Measurements from ENCODE around the gene SEMA4F. TPM values are rescaled to one million over a fixed set of nuclear protein-coding genes. Genes with fewer than 3 reads are reported as not detected.

SEMA4F gene
- total RNA-seq, 1 experiment from 2014 or later, result 7.6 TPM

GRCh38 chr2:74675090-74675489, 21.0 kb downstream of the SEMA4F start:
- TF ChIP-seq, protein P1, sequence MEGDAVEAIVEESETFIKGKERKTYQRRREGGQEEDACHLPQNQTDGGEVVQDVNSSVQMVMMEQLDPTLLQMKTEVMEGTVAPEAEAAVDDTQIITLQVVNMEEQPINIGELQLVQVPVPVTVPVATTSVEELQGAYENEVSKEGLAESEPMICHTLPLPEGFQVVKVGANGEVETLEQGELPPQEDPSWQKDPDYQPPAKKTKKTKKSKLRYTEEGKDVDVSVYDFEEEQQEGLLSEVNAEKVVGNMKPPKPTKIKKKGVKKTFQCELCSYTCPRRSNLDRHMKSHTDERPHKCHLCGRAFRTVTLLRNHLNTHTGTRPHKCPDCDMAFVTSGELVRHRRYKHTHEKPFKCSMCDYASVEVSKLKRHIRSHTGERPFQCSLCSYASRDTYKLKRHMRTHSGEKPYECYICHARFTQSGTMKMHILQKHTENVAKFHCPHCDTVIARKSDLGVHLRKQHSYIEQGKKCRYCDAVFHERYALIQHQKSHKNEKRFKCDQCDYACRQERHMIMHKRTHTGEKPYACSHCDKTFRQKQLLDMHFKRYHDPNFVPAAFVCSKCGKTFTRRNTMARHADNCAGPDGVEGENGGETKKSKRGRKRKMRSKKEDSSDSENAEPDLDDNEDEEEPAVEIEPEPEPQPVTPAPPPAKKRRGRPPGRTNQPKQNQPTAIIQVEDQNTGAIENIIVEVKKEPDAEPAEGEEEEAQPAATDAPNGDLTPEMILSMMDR (IDR thresholded peaks at IDR 0.05; ENCODE audit: insufficient read depth in 1 of 2, low read depth in 1 of 2, low read length in 1 of 2, severe bottlenecking in 1 of 2, unreplicated experiment in 1 of 2), result peak in 1 of 2 experiments; percentile 22
- no TSS peak for BruUV-seq (replicated peaks)
- Histone ChIP-seq H3K4me1 (no peaks in the 10 kb centered on the region), H3K36me3 (ENCODE audit: control insufficient read depth, insufficient read depth, low read length) (no peaks in the 10 kb centered on the region), H3K27me3 (replicated peaks; ENCODE audit: control insufficient read depth, insufficient read depth, low read length) (no peaks in the 10 kb centered on the region), H3K9me3 (no peaks in the 10 kb centered on the region), H3K4me3 (ENCODE audit: low read depth, low read length) (no peak overlapping the region)
- no peaks in the 10 kb centered on the region for H3K4me1 Mint-ChIP-seq (ENCODE audit: low read depth, unreplicated experiment)
- no peak for DNase-seq
- H3K4me3 Mint-ChIP-seq (ENCODE audit: unreplicated experiment), result no peak overlapping the region
- H3K9me3 Mint-ChIP-seq (ENCODE audit: unreplicated experiment), result no peaks in the 10 kb centered on the region
- intact Hi-C loops (cut with micrococcal nuclease; ENCODE audit: unreplicated experiment), result no loop called here
- CTCF ChIA-PET, result interaction anchor here (1.3 kb wide), 1 partner anchor 21 kb away, joined by 3 read pairs; the partner anchor contains the start of gene SEMA4F
- H3K27ac Mint-ChIP-seq (ENCODE audit: unreplicated experiment), result no peak overlapping the region
- no peaks in the 10 kb centered on the region for H3K27me3 Mint-ChIP-seq (ENCODE audit: insufficient read depth, unreplicated experiment)
- H3K36me3 Mint-ChIP-seq (ENCODE audit: insufficient read depth, unreplicated experiment), result no peaks in the 10 kb centered on the region
- POLR2A ChIA-PET, result no interaction called here

DNA sequence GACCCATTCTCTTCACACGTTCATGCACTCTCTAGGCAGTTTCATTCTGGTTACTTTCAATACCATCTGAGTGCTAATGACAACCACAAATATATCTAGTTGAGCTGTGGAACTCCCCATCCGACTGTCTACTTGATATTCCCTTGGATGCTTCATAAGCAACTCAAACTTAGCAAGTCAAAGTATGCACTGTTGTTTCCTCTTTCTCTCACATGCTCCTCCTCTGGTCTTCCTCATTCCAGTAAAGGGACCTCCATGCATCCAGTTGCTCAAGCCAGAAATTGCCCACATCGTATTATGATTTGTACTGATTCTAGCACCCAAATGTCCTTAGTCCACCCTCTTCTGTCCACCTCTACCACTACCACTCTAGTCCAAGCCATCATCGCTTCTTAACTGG, 22.3 kb downstream of the SEMA4F start:
- Histone ChIP-seq H3K36me3 (ENCODE audit: control insufficient read depth, insufficient read depth, low read length) (no peaks in the 10 kb centered on the region), H3K4me1 (no peaks in the 10 kb centered on the region), H3K27me3 (replicated peaks; ENCODE audit: control insufficient read depth, insufficient read depth, low read length) (no peaks in the 10 kb centered on the region), H3K9me3 (no peaks in the 10 kb centered on the region), H3K4me3 (ENCODE audit: low read depth, low read length) (no peak overlapping the region)
- Mint-ChIP-seq H3K4me3 (ENCODE audit: unreplicated experiment) (no peak overlapping the region), H3K9me3 (ENCODE audit: unreplicated experiment) (no peaks in the 10 kb centered on the region), H3K27me3 (ENCODE audit: insufficient read depth, unreplicated experiment) (no peaks in the 10 kb centered on the region), H3K4me1 (ENCODE audit: low read depth, unreplicated experiment) (no peaks in the 10 kb centered on the region), H3K27ac (ENCODE audit: unreplicated experiment) (no peak overlapping the region), H3K36me3 (ENCODE audit: insufficient read depth, unreplicated experiment) (no peaks in the 10 kb centered on the region)
- POLR2A ChIA-PET, result no interaction called here
- BruUV-seq (replicated peaks), result no TSS peak
- intact Hi-C loops (cut with micrococcal nuclease; ENCODE audit: unreplicated experiment), result no loop called here
- DNase-seq, result no peak
- CTCF ChIA-PET, result no interaction called here
- TF ChIP-seq, protein P1 (IDR thresholded peaks at IDR 0.05; ENCODE audit: insufficient read depth in 1 of 2, low read depth in 1 of 2, low read length in 1 of 2, severe bottlenecking in 1 of 2, unreplicated experiment in 1 of 2), result no peak

GRCh38 chr2:74679615-74680014, 25.6 kb downstream of the SEMA4F start:
- no peaks in the 10 kb centered on the region for H3K36me3 Mint-ChIP-seq (ENCODE audit: insufficient read depth, unreplicated experiment)
- H3K4me1 Mint-ChIP-seq (ENCODE audit: low read depth, unreplicated experiment), result no peaks in the 10 kb centered on the region
- intact Hi-C loops (cut with micrococcal nuclease; ENCODE audit: unreplicated experiment), result no loop called here
- Histone ChIP-seq H3K36me3 (ENCODE audit: control insufficient read depth, insufficient read depth, low read length) (no peaks in the 10 kb centered on the region), H3K9me3 (no peaks in the 10 kb centered on the region), H3K27me3 (replicated peaks; ENCODE audit: control insufficient read depth, insufficient read depth, low read length) (no peaks in the 10 kb centered on the region), H3K4me1 (no peaks in the 10 kb centered on the region), H3K4me3 (ENCODE audit: low read depth, low read length) (no peak overlapping the region)
- DNase-seq, result no peak
- H3K27ac Mint-ChIP-seq (ENCODE audit: unreplicated experiment), result no peak overlapping the region
- H3K27me3 Mint-ChIP-seq (ENCODE audit: insufficient read depth, unreplicated experiment), result no peaks in the 10 kb centered on the region
- H3K9me3 Mint-ChIP-seq (ENCODE audit: unreplicated experiment), result no peaks in the 10 kb centered on the region
- TF ChIP-seq, protein P1 (IDR thresholded peaks at IDR 0.05; ENCODE audit: insufficient read depth in 1 of 2, low read depth in 1 of 2, low read length in 1 of 2, severe bottlenecking in 1 of 2, unreplicated experiment in 1 of 2), result no peak
- no TSS peak for BruUV-seq (replicated peaks)
- ChIA-PET POLR2A (no interaction called here), CTCF (no interaction called here)
- H3K4me3 Mint-ChIP-seq (ENCODE audit: unreplicated experiment), result no peak overlapping the region
